WTC11 (cell line): Measurements from ENCODE around the gene ABCG8.

Experiments used
- CREB1 ChIP-seq: sonication (generic); formaldehyde crosslinking; IDR thresholded peaks from 2 replicates; pipeline ENCODE4 v1.8.0; 2023; ENCODE audit warnings: mild to moderate bottlenecking, missing genetic modification reagents
- CTCF ChIP-seq: fragments of 200-600 bp; IDR thresholded peaks from 2 replicates; pipeline ENCODE4 v1.8.0; 2022; ENCODE audit warnings: antibody characterized with exemption

- TF ChIP-seq CTCF (no peak), CREB1 (CRISPR knock-in tag) (no peak)
Measured at GRCh38 chr2:43898838-43899346, 60.1 kb downstream of the ABCG8 start.
